Stimulated activated CD8-positive, alpha-beta memory T cell treated with anti-CD3 and anti-CD28 coated beads, Interleukin-15, amount 100 ng/mL, for 24 hours (primary cell): ENCODE data around the gene GAL3ST2.

ENCODE experiments used
- DNase-seq: peaks from one replicate; pipeline ENCODE4 v3.0.0-alpha.2; 2020; ENCODE audit warnings: low read depth

GAL3ST2 gene

GRCh38 chr2:241846406-241846805, 69.8 kb downstream of the GAL3ST2 start:
- DNase-seq = no peak

GRCh38 chr2:241848761-241849615, 72.4 kb downstream of the GAL3ST2 start:
- DNase-seq = no peak

- DNase-seq = no peak
Observed at GRCh38 chr2:241849616-241850543, 73.3 kb downstream of the GAL3ST2 start.

GRCh38 chr2:241850544-241851324, 74.1 kb downstream of the GAL3ST2 start:
- no peak for DNase-seq

- DNase-seq = no peak
Observed at GRCh38 chr2:241851325-241852115, 74.9 kb downstream of the GAL3ST2 start.

GRCh38 chr2:241852116-241852980, 75.7 kb downstream of the GAL3ST2 start:
- no peak for DNase-seq

GRCh38 chr2:241852981-241853631, 76.5 kb downstream of the GAL3ST2 start:
- no peak for DNase-seq
